ENCODE results near the gene GRAMD1A. TPM values are rescaled to one million over a fixed set of nuclear protein-coding genes. Genes with fewer than 3 reads are reported as not detected.

The GRAMD1A gene
- total and polyA plus RNA-seq, 9 of the 15 experiments (the other 6 are each of a cell fraction or from before 2014, with no cell fraction given): 1.4 to 63.8 (median 38.5) TPM

- ATAC-seq: no peak
- Histone ChIP-seq H3K27me3 (ENCODE audit: control insufficient read depth in 2 of 2, insufficient read depth in 2 of 2, low read length in 2 of 2) (peaks cover 2 to 17% of the 10 kb centered on the region in 2 experiments; a peak in 1 of 5 replicates), H3K4me3 (no peak overlapping the region), H3K4me2 (ENCODE audit: insufficient read depth, low read length) (no peak overlapping the region), H3K9me3 (replicated peaks; ENCODE audit: control insufficient read depth, insufficient read depth, low read depth, low read length) (no peaks in the 10 kb centered on the region), H3K27ac (ENCODE audit: extremely low read depth, low read depth, low read length) (no peak overlapping the region), H3K79me2 (ENCODE audit: control insufficient read depth, insufficient read depth, low read length) (no peaks in the 10 kb centered on the region), H3K9ac (ENCODE audit: insufficient read depth in 1 of 2, low read depth in 2 of 2, low read length in 2 of 2) (no peak overlapping the region), H4K20me1 (replicated peaks; ENCODE audit: control insufficient read depth, insufficient read depth, low read length) (0 out of 2 replicates have a peak, but pooled peaks cover 3% of the 10 kb centered on the region), H3K36me3 (ENCODE audit: control insufficient read depth, insufficient read depth, low read length) (peaks cover 11% of the 10 kb centered on the region), H3K9me1 (ENCODE audit: control insufficient read depth, insufficient read depth, low read length) (no peaks in the 10 kb centered on the region), H2AFZ (ENCODE audit: low read depth, low read length) (no peak overlapping the region), H3K4me1 (replicated peaks in 1 of 2; ENCODE audit: control insufficient read depth in 2 of 2, insufficient read depth in 2 of 2, low read length in 2 of 2) (peaks cover 0 to 25% of the 10 kb centered on the region in 2 experiments; a peak in 4 of 5 replicates)
- WGBS (ENCODE audit: insufficient coverage, low coverage, missing lambda C conversion rate): 44% methylated on average over 12 of the region's 17 CpGs
- BruUV-seq (replicated peaks): no TSS peak
- POLR2A ChIA-PET: interaction anchor here (1.0 to 2.7 kb wide), 2 partner anchors 12 to 30 kb away, joined by 3 to 8 read pairs; no protein-coding TSS in a partner anchor
- CTCF ChIA-PET (ENCODE audit: low intra/inter-chr PET ratio): no interaction called here
- DNase-seq (ENCODE audit: extremely low read depth in 1 of 4, low spot score in 3 of 4): no peak
- intact Hi-C loops (cut with micrococcal nuclease): no loop called here
- peak; percentile 37 for FAIRE-seq
- no peak for TF ChIP-seq ZNF232 (CRISPR knock-in tag; IDR thresholded peaks at IDR 0.05)
- TF ChIP-seq PKNOX1 (IDR thresholded peaks at IDR 0.05): peak; percentile 59
- in situ Hi-C loops (cut with MboI): no loop called here
These were observed 32.3 kb downstream of the GRAMD1A start for GRCh38 chr19:35032356-35032865.
